Measurements from ENCODE around the gene ADD2.

- TF ChIP-seq CTCF (IDR thresholded peaks at IDR 0.05; ENCODE audit: low read depth, low read length, poor library complexity, severe bottlenecking) (no peak), EZH2phosphoT487 (IDR thresholded peaks at IDR 0.05; ENCODE audit: borderline replicate concordance, low read length) (no peak)
These were observed 97.8 kb downstream of the ADD2 start for GRCh38 chr2:70670202-70670601.

Measured in DOHH2 (cell line).